Bronchial epithelial cell (primary cell): ENCODE data around the gene CELF1. TPM values are rescaled to one million over a fixed set of nuclear protein-coding genes. Genes with fewer than 3 reads are reported as not detected.
"Not testable (repeated sequence)": the region's sequence is repeated elsewhere in the genome, so short reads cannot be mapped to it uniquely, and the experiment has no call there.

Experiments
- DNase-seq: peaks from one replicate; pipeline ENCODE4 v3.0.0-alpha.2; 2010; ENCODE audit warnings: low read depth
- FAIRE-seq: peaks from 2 replicates; lab custom pipeline; 2011; peaks lifted over from hg19 to GRCh38; lab: Jason Lieb, UNC
- H3K27me3 ChIP-seq: 2 replicates; pipeline ENCODE4 v1.5.1; 2011; ENCODE audit warnings: low read length; ENCODE audit not compliant: control insufficient read depth, insufficient read depth
- H3K36me3 ChIP-seq: 2 replicates; pipeline ENCODE4 v1.5.1; 2011; ENCODE audit warnings: low read length; ENCODE audit not compliant: control insufficient read depth, insufficient read depth
- H3K4me3 ChIP-seq: 2 replicates; pipeline ENCODE4 v1.5.1; 2011; ENCODE audit warnings: mild to moderate bottlenecking, low read depth, low read length, control low read depth
- CTCF ChIP-seq: IDR thresholded peaks from 2 replicates; pipeline ENCODE4 v1.5.1; 2011; ENCODE audit warnings: mild to moderate bottlenecking, moderate library complexity, low read length, control low read depth, inconsistent platforms; ENCODE audit not compliant: insufficient read depth, severe bottlenecking
- total RNA-seq: library from RNA; depleted of rRNA; stranded (reverse); fragments of >200 nt; gene quantifications from 2 replicates; pipeline ENCODE4 v1.2.1, GENCODE V29; 2014

CELF1 gene
- total RNA-seq, 1 donor from 2014 or later, result 63.4 TPM

DNA sequence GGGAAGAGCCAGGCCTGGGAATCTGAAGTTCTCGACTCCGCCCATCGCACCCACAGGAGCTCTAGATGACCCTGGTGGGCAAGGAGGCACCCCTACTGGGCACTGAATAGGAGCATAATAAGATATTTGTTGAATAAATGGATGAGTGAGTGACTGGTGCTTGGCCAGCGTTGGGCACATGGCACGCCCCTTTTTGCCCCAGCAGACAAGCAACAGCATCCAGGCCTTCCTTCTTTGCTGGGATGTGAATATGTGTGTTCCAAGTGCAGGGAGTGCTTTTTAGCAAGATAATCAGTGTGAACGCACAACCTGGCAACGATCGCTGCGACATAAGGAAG, 443 bp upstream of the CELF1 start:
- TF ChIP-seq CTCF, result no peak
- DNase-seq (no peak), FAIRE-seq (no peak)

DNA sequence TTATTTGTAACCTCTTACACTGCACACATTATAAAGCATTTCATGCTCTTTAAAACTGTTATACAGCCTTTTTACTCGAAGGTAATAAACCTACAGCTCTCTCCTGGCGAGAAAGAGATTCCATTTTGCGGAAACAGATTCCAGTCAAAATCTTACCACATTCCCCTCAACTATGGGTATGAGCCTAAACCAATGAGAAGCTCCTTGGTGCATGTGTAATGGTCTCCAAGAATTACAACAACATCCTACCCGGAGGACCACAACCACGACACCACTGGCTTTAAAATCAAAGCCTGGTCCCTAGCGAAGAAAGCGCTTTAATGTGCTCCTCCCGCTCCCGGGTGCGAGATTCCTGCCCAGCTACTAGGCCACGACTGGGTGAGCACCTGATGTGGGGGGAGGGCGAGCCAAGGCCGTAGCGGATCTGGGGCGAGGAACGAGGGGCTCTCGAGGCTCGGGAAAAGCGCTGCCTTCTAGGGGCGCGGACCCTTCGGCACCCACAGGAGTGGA, 821 bp downstream of the CELF1 start:
- H3K27me3 ChIP-seq, result no peaks in the 10 kb centered on the region
- H3K4me3 ChIP-seq, result peak overlapping the region; percentile 95
- TF ChIP-seq CTCF, result no peak
- H3K36me3 ChIP-seq, result no peaks in the 10 kb centered on the region
- FAIRE-seq, result no peak
- DNase-seq, result peak; percentile 38

More for the DNA sequence above, 443 bp upstream of the CELF1 start:
- Histone ChIP-seq H3K4me3 (peak overlapping the region; percentile 95), H3K36me3 (peaks cover 2% of the 10 kb centered on the region), H3K27me3 (no peaks in the 10 kb centered on the region)

DNA sequence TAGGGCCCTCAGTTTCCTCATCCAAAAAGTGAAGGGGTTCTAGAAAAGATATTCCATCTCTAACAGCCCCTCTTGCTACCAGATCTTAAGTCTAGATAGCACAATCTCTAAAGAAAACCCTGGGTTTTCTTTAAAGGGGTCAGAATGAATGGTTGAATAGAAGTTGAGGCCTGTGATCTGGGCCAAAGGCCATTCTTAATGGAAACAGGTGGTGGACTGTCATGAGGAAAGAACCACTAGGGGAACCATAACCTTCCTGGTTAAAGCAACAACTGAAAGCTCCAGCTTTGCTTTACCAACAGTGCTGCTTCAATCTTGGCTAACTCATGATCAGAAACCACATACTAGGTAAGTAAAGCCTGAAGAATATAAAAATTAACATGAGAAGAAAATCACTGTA, 1.8 kb downstream of the CELF1 start:
- H3K4me3 ChIP-seq, result no peak overlapping the region
- DNase-seq (peak; percentile 36), FAIRE-seq (no peak)
- no peaks in the 10 kb centered on the region for H3K36me3 ChIP-seq
- H3K27me3 ChIP-seq, result no peaks in the 10 kb centered on the region
- peak; percentile 45 for TF ChIP-seq CTCF

GRCh38 chr11:47550288-47551047, 2.5 kb downstream of the CELF1 start:
- FAIRE-seq (no peak), DNase-seq (no peak)
- H3K27me3 ChIP-seq, result no peaks in the 10 kb centered on the region
- TF ChIP-seq CTCF, result no peak
- no peaks in the 10 kb centered on the region for H3K36me3 ChIP-seq
- H3K4me3 ChIP-seq, result no peak overlapping the region

GRCh38 chr11:47546274-47546673, 6.7 kb downstream of the CELF1 start:
- not testable (repeated sequence) for DNase-seq, H3K27me3 ChIP-seq, H3K36me3 ChIP-seq, H3K4me3 ChIP-seq, FAIRE-seq

DNA sequence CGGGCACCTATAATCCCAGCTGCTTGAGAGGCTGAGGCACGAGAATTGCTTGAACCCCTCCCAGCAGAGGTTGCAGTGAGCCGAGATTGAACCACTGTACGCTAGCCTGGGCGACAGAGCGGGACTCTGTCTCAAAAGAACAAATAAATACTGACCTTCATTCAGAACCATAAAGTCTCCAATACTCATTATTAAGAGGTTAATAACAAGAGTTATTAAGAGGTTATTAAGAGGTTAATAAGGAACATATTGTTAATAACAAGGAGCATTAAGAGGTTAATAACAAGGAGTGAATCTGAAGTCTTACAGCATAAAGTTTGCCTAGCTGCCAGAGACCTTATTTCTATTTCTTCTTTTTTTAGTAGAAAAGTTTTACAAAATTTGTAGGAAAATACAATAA, 7.6 kb downstream of the CELF1 start:
- TF ChIP-seq CTCF, result no peak
- no peak for DNase-seq
- Histone ChIP-seq H3K36me3 (peaks cover 1% of the 10 kb centered on the region), H3K4me3 (no peak overlapping the region), H3K27me3 (no peaks in the 10 kb centered on the region)
- no peak for FAIRE-seq
